ENCODE data around the gene NAALADL2. TPM values are rescaled to one million over a fixed set of nuclear protein-coding genes. Genes with fewer than 3 reads are reported as not detected.

The NAALADL2 gene
- total RNA-seq, 4 donors from 2014 or later = 0.85 to 6.3 (median 1.6) TPM

DNA sequence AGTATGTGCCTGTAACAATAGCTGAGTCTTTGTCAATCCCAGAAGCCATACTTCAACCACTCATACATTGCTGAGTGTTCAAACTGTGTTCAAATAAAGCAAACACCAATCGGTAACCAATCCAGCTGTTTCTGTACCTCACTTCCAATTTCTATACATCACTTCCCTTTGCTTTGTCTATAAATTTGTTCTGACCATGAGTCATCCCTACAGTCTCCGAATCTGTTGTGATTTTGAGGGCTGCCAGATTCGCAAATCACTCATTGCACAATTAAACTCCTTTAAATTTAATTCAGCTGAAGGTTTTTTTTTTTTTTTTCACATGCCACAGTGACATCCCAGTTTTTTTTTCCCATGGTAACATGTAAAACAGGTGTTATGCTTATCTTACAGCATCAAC lies 870.3 kb downstream of the NAALADL2 start:
- 35 to 52% methylated on average over 3 of the region's 3 CpGs for WGBS, 2 donors
- intact Hi-C loops (cut with DNase I) = no loop called here
- no peaks in the 10 kb centered on the region for H3K4me1 ChIP-seq
- no peak overlapping the region for H3K4me3 ChIP-seq
- no peaks in the 10 kb centered on the region for H3K27me3 ChIP-seq
- H3K9me3 ChIP-seq = peaks cover 0 to 10% (median 7%) of the 10 kb centered on the region in 3 donors
- no peaks in the 10 kb centered on the region for H3K36me3 ChIP-seq
- no peak overlapping the region for H3K27ac ChIP-seq
- TF ChIP-seq, protein P1, sequence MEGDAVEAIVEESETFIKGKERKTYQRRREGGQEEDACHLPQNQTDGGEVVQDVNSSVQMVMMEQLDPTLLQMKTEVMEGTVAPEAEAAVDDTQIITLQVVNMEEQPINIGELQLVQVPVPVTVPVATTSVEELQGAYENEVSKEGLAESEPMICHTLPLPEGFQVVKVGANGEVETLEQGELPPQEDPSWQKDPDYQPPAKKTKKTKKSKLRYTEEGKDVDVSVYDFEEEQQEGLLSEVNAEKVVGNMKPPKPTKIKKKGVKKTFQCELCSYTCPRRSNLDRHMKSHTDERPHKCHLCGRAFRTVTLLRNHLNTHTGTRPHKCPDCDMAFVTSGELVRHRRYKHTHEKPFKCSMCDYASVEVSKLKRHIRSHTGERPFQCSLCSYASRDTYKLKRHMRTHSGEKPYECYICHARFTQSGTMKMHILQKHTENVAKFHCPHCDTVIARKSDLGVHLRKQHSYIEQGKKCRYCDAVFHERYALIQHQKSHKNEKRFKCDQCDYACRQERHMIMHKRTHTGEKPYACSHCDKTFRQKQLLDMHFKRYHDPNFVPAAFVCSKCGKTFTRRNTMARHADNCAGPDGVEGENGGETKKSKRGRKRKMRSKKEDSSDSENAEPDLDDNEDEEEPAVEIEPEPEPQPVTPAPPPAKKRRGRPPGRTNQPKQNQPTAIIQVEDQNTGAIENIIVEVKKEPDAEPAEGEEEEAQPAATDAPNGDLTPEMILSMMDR (IDR thresholded peaks at IDR 0.05) = no peak
- no peak for TF ChIP-seq POLR2A (IDR thresholded peaks at IDR 0.05)
- DNase-seq = no peak

DNA sequence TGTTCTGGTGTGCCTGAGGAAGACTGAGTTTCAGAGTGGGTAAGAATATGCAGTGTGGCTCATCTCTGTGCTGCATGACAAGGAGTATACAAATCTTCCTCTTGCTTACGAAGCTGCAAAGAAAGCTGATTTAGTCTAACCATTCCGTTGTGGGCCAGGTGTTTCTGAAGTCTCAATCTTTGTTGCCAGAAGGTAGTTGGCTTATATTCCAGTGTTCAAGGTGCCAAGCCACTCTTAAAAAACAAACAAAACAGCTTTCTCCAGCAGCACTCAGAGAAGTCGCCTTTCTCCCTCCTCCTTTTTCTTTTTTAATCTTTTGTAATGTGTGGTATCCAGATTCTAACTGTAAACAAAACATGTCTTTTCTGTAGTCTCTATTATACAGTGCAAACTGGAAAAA lies 872.4 kb downstream of the NAALADL2 start:
- intact Hi-C loops (cut with DNase I) = no loop called here
- TF ChIP-seq, protein P1 (IDR thresholded peaks at IDR 0.05) = no peak
- TF ChIP-seq POLR2A (IDR thresholded peaks at IDR 0.05) = no peak
- WGBS, 2 donors = 34% methylated on average over 3 of the region's 3 CpGs
- H3K27ac ChIP-seq = no peak overlapping the region
- no peak overlapping the region for H3K4me3 ChIP-seq
- H3K36me3 ChIP-seq = no peaks in the 10 kb centered on the region
- H3K4me1 ChIP-seq = no peaks in the 10 kb centered on the region
- DNase-seq = no peak
- H3K27me3 ChIP-seq = no peaks in the 10 kb centered on the region
- H3K9me3 ChIP-seq = peaks cover 0 to 10% (median 9%) of the 10 kb centered on the region in 3 donors

DNA sequence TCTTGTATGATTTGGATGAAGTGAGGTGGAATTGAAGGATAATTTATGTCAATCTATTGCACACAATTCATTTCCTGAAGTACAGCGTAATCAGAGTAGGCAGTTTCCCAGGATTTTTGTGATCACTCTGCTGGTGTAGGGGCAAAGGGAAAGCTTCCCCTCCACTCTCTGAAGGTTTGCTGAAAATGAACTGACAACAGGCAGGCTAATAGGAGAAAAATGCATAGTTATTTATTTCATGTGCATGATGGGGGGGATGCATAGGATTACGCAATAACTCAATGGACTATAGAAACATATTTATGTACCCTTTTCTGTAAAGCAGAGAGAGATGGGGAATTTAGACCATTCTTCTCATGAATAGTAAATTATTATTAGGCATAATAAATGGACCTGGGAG lies 872.9 kb downstream of the NAALADL2 start:
- no peak for DNase-seq
- Histone ChIP-seq H3K4me3 (no peak overlapping the region), H3K9me3 (peaks cover 0 to 10% (median 9%) of the 10 kb centered on the region in 3 donors), H3K27ac (no peak overlapping the region), H3K4me1 (no peaks in the 10 kb centered on the region), H3K36me3 (no peaks in the 10 kb centered on the region), H3K27me3 (no peaks in the 10 kb centered on the region)
- intact Hi-C loops (cut with DNase I) = no loop called here
- WGBS, 2 donors = 78 to 80% methylated on average over 2 of the region's 2 CpGs
- TF ChIP-seq, protein P1 (IDR thresholded peaks at IDR 0.05) = no peak
- no peak for TF ChIP-seq POLR2A (IDR thresholded peaks at IDR 0.05)

DNA sequence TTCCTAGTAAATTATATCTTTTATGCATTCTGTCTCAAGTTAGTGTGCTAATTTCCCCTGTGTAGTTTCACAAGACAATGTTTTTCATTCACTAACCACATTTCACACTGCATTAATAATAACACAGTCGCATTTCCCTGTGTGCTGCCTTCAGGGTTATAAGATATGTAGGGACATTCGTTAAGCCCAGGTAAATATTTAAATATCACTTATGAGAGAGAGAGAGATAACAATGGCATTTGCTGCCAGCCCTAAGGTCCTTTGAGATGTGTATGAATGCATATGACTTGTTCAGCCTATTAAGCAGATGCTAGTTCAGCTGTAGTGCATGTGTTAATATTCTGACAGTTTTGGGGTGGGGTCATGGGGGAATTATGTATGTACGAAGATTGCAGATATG lies 876.7 kb downstream of the NAALADL2 start:
- H3K4me3 ChIP-seq = no peak overlapping the region
- intact Hi-C loops (cut with DNase I) = no loop called here
- no peak for TF ChIP-seq POLR2A (IDR thresholded peaks at IDR 0.05)
- TF ChIP-seq, protein P1 (IDR thresholded peaks at IDR 0.05) = no peak
- H3K27ac ChIP-seq = no peak overlapping the region
- H3K36me3 ChIP-seq = no peaks in the 10 kb centered on the region
- no peaks in the 10 kb centered on the region for H3K27me3 ChIP-seq
- H3K9me3 ChIP-seq = peaks cover 0 to 10% (median 9%) of the 10 kb centered on the region in 3 donors
- no peaks in the 10 kb centered on the region for H3K4me1 ChIP-seq
- no peak for DNase-seq
- WGBS, 2 donors = 75% methylated on average over 3 of the region's 3 CpGs

DNA sequence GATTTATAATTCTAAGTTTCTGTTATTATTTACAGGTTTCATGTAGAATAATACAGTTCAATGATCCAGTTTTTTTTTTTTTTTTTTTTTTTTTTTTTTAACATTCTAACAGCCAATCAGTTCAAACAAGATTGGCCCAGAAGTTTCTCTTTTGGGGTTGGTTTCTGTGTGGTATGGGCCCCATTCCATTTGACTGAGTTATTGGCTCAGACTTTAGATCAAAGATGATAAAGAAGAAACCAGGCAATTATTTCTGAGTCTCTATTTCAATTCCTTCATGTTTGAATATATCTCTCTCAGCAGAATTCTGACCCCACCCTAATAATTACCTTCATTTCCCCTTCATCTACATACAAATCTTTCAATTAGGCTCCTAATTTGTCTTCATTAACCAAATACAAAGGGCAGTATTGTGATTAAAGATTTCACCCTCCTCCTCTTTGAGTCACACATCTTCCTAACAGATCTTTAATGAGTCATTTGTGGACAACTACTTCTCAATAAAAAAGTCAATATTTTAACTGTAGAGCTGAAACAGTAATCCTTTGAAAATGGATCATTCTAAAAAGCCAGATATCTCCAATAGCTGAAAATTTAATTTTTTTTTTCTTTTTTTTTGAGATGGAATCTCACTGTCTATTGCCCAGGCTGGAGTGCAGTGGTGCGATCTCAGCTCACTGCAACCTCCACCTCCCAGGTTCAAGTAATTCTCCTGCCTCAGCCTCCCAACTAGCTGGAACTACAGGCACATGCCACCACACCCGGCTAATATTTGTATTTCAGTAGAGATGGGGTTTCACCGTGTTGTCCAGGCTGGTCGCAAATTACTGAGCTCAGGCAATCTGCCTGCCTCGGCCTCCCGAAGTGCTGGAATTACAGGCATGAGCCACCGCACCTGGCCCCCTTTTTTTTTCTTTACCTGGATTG lies 878.8 kb downstream of the NAALADL2 start:
- no peaks in the 10 kb centered on the region for H3K36me3 ChIP-seq
- intact Hi-C loops (cut with DNase I) = no loop called here
- TF ChIP-seq, protein P1 (IDR thresholded peaks at IDR 0.05) = no peak
- TF ChIP-seq POLR2A (IDR thresholded peaks at IDR 0.05) = no peak
- H3K9me3 ChIP-seq = peaks cover 0 to 10% (median 9%) of the 10 kb centered on the region in 3 donors
- no peak for DNase-seq
- H3K27me3 ChIP-seq = no peaks in the 10 kb centered on the region
- no peaks in the 10 kb centered on the region for H3K4me1 ChIP-seq
- no peak overlapping the region for H3K4me3 ChIP-seq
- WGBS, 2 donors = 94 to 95% methylated on average over 7 of the region's 7 CpGs
- no peak overlapping the region for H3K27ac ChIP-seq
